DMS114 treated with DMSO at 0.1 percent for 48 hours (cell line): Measurements from ENCODE around the gene GSPT2.
"Not testable (repeated sequence)": the region's sequence is repeated elsewhere in the genome, so short reads cannot be mapped to it uniquely, and the experiment has no call there.

Experiments used
- DNase-seq: peaks from one replicate; lab custom pipeline; 2025; ENCODE audit not compliant: unreplicated experiment; lab: John Stamatoyannopoulos, UW

GSPT2 gene

DNA sequence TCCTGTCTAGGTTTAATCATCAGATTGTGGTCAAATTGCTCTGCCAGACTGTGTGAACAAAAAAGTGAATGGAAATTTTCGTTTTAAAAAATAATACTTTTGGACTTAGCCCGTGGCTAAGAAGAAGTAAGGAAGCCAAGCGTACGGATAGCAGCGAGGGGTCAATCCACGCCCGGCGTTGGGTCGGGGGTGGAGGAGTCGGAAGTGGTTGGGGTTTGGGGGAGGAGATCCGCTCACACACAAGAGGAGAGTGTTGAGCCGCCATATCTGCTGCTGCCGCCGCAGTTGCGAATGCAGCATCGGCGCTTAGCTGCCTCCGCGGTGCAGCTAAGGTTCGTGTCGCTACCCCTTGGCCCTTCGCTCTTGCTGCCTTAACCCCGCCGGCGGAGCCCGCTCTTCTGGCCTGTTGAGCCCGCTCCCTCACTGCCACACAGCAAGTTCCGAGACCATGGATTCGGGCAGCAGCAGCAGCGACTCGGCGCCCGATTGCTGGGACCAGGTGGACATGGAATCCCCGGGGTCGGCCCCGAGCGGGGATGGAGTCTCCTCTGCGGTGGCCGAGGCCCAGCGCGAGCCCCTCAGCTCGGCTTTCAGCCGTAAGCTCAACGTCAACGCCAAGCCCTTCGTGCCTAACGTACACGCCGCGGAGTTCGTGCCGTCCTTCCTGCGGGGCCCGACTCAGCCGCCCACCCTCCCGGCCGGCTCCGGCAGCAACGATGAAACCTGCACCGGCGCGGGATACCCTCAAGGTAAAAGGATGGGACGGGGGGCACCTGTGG lies at the start of gene GSPT2:
Gene GSPT2 (plus strand): TSS at position 264 of the 779 bp plus-strand sequence. CDS start 185 bp downstream, at position 449.
- DNase-seq: peak; percentile 46

- DNase-seq: no peak
These were observed 49.0 kb upstream of the GSPT2 start for GRCh38 chrX:51694254-51694653.

GRCh38 chrX:51697397-51697796 lies 45.8 kb upstream of the GSPT2 start:
- no peak for DNase-seq

DNA sequence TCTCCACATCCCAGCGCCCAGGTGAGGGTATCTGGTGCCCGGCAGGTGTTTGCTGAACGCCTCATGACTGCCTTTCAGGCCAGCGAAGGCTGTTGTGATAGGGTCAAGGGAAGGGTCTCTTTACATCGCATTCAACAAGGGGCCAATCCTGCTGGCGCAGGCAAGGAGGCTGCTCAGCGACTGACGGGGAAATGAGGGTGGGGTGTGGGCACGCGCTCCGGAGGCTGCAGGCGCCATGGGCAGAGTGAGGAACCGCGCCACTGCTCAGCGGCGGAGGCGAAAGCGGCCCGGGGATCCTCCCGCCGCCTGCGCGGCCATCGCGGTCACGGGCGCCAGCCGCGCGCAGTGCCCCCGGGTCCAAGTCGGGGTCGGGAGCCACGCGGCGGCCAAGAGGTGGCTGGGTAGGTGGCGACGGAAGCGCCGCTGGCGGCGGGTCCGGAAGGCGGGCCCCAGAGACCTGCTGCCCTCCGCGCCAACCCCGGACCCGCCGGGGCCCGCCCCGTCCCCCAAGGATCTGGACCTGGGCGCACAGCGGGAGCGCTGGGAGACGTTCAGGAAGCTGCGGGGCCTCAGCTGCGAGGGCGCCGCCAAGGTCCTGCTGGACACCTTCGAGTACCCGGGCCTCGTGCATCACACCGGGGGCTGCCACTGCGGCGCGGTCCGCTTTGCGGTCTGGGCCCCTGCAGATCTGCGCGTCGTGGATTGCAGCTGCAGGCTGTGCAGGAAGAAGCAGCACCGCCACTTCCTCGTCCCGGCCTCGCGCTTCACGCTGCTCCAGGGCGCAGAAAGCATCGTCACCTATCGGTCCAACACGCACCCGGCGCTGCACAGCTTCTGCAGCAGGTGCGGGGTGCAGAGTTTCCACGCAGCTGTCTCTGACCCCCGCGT lies 32.7 kb upstream of the GSPT2 start, which contains the start of gene CENPVL1:
Gene CENPVL1 (plus strand): TSS at position 236 of the 888 bp plus-strand sequence. CDS start 0 bp downstream, at position 236.
- DNase-seq: not testable (repeated sequence)

GRCh38 chrX:51712943-51713647 lies 30.1 kb upstream of the GSPT2 start:
- DNase-seq: not testable (repeated sequence)

DNA sequence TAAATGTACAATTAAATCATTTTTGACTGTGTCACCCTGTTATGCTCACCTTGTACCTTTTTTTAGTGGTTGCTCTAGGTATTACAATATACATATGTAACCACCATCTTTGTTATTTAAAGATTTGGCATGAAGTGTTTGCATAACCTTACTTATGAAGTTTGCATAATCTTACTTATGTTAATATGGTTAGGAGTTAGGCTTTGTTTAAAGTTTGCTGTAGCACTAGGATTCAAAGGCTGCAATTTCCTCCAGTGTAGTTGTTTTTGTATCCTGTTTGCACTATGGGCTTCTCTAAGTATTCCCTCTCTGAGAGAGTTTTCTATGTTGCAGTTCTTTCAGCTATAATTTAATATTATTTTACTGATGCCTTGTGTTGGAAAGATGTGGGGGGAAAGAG lies 15.0 kb upstream of the GSPT2 start:
- no peak for DNase-seq

DNA sequence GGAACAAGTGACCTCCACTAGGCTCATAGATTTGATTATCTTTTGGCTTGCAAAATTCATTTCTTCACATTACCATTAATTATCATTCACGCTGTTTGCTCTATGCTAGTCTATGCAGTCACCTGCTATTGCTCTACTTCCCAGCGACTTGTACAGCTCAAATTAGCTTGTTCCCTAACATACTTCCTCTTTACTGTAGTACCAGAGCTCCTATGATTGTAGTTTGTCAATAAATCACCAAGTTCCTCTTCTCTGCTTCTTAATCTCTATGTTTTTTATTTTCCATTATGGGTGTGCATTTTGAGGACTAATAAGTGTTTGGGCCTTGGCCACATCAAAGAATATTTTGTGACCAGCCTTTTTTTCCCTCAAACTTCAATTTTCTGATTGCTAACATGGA lies 6.2 kb upstream of the GSPT2 start:
- DNase-seq: no peak

DNA sequence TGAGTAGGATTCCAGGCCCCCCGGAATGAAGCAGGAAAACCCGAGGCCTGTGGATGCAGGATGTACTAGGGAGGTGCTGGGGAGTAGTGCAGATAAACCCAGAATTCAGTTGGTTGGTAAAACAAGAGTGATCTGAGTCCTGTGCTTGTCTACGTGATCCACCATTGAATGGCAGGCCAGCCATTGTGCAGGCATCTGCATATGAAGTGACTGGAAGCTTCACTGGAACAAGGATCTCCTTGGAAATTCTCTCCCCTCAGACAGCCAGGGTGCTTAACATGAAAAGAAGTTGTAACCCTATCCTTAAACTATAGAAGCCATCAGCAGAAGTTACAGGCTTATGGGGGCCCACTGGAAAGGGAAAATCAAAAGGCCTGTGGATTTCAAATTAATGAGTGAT lies 656 bp upstream of the GSPT2 start:
- no peak for DNase-seq

- no peak for DNase-seq
These were observed 4.4 kb downstream of the GSPT2 start for GRCh38 chrX:51747671-51748070.

DNA sequence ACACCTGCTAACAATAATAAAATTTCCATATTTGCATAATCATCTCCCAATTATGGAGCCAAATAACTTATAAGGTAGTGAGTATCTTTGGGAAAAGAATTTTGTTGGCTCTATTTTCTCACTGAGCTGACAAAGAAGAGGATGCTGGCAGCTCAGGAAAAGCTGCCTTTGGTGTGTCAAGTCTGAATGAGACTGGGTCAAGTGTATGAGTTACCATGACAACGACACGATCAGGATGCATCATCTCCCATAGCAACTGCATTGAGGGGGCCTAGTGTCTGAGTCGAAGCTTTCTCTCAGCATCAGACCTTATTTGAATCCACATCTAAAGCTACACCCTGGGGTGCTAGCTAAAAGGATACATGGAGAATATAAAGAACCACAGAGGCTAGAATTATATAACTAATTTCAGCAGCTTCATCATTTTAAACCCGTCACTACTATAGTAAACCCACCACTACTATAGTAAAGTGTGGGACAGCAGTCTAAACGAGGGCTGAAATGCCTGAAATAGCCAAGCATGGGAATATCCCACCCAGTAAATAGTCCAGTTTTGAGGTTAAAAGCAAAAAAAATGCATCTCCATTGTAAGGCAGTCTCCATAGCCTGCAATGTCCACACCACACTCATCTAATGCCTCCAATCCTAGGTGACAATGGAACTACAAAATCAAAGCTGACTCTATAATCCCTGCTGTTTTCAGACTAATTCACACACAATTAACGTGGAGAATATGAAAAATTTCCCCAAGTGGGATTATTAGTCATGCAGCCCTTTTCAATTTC lies 16.0 kb downstream of the GSPT2 start:
- no peak for DNase-seq

GRCh38 chrX:51760657-51761056 lies 17.4 kb downstream of the GSPT2 start:
- no peak for DNase-seq

DNA sequence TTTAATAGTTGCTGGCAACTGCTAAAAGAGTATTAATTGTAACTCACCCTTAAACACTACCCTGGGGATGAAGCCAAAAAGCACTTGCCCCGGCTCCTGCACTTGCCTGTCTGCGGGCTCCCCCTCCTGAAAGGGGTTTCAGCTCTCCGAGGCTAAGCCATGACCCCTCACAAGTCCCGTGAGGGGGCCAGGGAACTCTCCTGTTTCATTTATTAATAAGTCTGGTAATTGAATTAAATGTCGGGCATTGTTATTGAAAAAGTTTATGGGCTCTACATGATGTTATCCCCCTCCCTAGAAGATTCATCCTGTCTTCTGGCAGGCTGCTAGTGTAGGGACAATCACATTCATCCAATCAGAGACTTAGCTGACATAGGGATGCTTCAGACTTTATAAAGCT lies 23.3 kb downstream of the GSPT2 start:
- DNase-seq: no peak

- no peak for DNase-seq
These were observed 33.6 kb downstream of the GSPT2 start for GRCh38 chrX:51776851-51777250.

DNA sequence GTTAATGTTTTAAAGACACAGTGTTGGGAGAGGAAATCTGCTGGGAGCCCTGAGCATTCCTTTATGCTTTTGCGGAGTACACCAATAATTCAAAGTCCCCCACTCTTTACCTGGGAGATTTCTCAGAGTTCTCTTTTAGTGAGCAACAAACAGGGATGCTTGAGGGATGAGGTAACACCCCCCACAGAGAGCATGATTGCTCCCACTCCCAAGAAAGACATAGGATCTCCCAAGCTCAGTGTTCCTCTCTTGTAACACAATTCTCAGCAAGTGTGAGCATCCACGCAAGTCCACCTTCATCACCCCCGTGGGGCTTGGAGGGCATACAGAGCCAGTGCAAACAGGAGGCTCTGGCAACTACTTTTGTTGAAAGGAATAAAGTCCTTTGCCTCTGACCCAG lies 36.1 kb downstream of the GSPT2 start:
- DNase-seq: no peak

GRCh38 chrX:51795136-51795535 lies 51.9 kb downstream of the GSPT2 start:
- DNase-seq: no peak
